Posterior vena cava (tissue), 2 donors: ENCODE measurements around the gene SNTB2. TPM values are rescaled to one million over a fixed set of nuclear protein-coding genes. Genes with fewer than 3 reads are reported as not detected.

ENCODE experiments used
- DNase-seq: peaks from one replicate; pipeline ENCODE4 v3.0.0-alpha.2; 2020; ENCODE audit warnings: low spot score
- intact Hi-C, 2 donors: fragments of 100-400 bp; cut with DNase I; formaldehyde crosslinking; loops; one replicate each; pipeline versions ENCODE4 v1.14.1 to v1.14.2; 2022 to 2023
- total RNA-seq, 2 donors: library from RNA; stranded (reverse); fragmentation: NEBNext Ultra II Directional; extraction: Animal tissue kit (Norgen Biotek cat#: 25700); gene quantifications; one replicate each; pipeline ENCODE4 v1.2.1, GENCODE V29; 2021
- donor health status: DM: yes; HTN: yes; CAD: no.
- donor health status: DM: yes; HTN: yes; CAD: no.

SNTB2 gene
- total RNA-seq, 2 donors from 2014 or later, result 53.8 to 59.5 TPM

- intact Hi-C loops, result no loop called here
- DNase-seq, result peak; percentile 29
Measured at GRCh38 chr16:69326172-69326873, 139.4 kb downstream of the SNTB2 start.

- intact Hi-C loops, result no loop called here
- peak; percentile 45 for DNase-seq
Measured at GRCh38 chr16:69327585-69328310, 140.8 kb downstream of the SNTB2 start.

GRCh38 chr16:69328854-69329316 lies 141.9 kb downstream of the SNTB2 start:
- peak; percentile 55 for DNase-seq

GRCh38 chr16:69329369-69330285 lies 142.7 kb downstream of the SNTB2 start:
- intact Hi-C loops, result no loop called here
- peak; percentile 83 for DNase-seq

More at GRCh38 chr16:69328854-69329316, 141.9 kb downstream of the SNTB2 start:
- intact Hi-C loops, result no loop called here

- intact Hi-C loops, result no loop called here
- DNase-seq, result peak; percentile 98
Measured at GRCh38 chr16:69330286-69331109, 143.5 kb downstream of the SNTB2 start, which contains the start of gene PDF. PDF (minus strand) TSS chr16:69330588; CDS start chr16:69330570, 18 bp downstream.

- intact Hi-C loops, result no loop called here
- DNase-seq, result peak; percentile 59
Measured at GRCh38 chr16:69334696-69335095, 147.7 kb downstream of the SNTB2 start.

- peak; percentile 49 for DNase-seq
- intact Hi-C loops, result no loop called here
Measured at GRCh38 chr16:69338557-69339288, 151.8 kb downstream of the SNTB2 start.

- intact Hi-C loops, result no loop called here
- peak; percentile 98 for DNase-seq
Measured at GRCh38 chr16:69339289-69340094, 152.5 kb downstream of the SNTB2 start, which contains the start of the genes COG8 and NIP7. COG8 (minus strand) TSS chr16:69339564; CDS start chr16:69339552, 12 bp downstream. NIP7 (plus strand) TSS chr16:69339772; CDS start chr16:69339830, 58 bp downstream.

- intact Hi-C loops, result no loop called here
- DNase-seq, result peak; percentile 13
Measured at GRCh38 chr16:69340095-69340644, 153.2 kb downstream of the SNTB2 start.

- no peak for DNase-seq
- intact Hi-C loops, result no loop called here
Measured at GRCh38 chr16:69344171-69344570, 157.2 kb downstream of the SNTB2 start.

GRCh38 chr16:69345923-69346322 lies 159.0 kb downstream of the SNTB2 start:
- DNase-seq, result no peak
- intact Hi-C loops, result no loop called here

- DNase-seq, result no peak
- intact Hi-C loops, result no loop called here
Measured at GRCh38 chr16:69346683-69347082, 159.7 kb downstream of the SNTB2 start.

GRCh38 chr16:69348222-69348621 lies 161.3 kb downstream of the SNTB2 start:
- DNase-seq, result no peak
- intact Hi-C loops, result no loop called here

- DNase-seq, result peak; percentile 40
- intact Hi-C loops, result no loop called here
Measured at GRCh38 chr16:69349536-69349935, 162.6 kb downstream of the SNTB2 start.

- peak; percentile 46 for DNase-seq
- intact Hi-C loops, result loop anchor here in 1 of 2 donors (1.0 kb wide), 1 partner anchor 35 kb away; no protein-coding TSS in a partner anchor
Measured at GRCh38 chr16:69350536-69351133, 163.7 kb downstream of the SNTB2 start.

GRCh38 chr16:69351309-69352027 lies 164.5 kb downstream of the SNTB2 start, which contains the start of gene TMED6:
TMED6 (minus strand) TSS chr16:69351786; CDS start chr16:69351753, 33 bp downstream.
- intact Hi-C loops, result no loop called here
- peak; percentile 13 for DNase-seq
